8988T (cell line): ENCODE results near the gene PPIG.
"Not testable (repeated sequence)": the region's sequence is repeated elsewhere in the genome, so short reads cannot be mapped to it uniquely, and the experiment has no call there.

Experiments
- DNase-seq: peaks from one replicate; pipeline ENCODE4 v3.0.0; 2011

The PPIG gene

DNA sequence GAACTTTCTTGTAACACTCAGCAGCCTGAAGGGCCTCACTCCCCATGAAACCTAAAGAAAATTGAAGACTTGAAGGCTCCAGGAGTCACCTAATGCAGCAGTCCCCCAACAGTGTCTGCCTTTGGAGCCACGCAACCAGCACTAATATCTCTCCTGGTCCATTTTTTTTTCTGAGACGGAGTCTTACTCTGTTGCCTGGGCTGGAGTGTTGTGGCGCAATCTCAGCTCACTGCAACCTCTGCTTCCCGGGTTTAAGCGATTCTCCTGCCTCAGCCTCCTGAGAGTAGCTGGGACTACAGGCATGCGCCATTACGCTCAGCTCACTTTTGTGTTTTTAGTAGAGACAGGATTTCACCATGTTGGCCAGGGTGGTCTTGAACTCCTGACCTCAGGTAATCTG lies 12.4 kb downstream of the PPIG start:
- not testable (repeated sequence) for DNase-seq

GRCh38 chr2:169598982-169599381 lies 14.8 kb downstream of the PPIG start:
- no peak for DNase-seq

GRCh38 chr2:169599568-169599967 lies 15.4 kb downstream of the PPIG start:
- no peak for DNase-seq

DNA sequence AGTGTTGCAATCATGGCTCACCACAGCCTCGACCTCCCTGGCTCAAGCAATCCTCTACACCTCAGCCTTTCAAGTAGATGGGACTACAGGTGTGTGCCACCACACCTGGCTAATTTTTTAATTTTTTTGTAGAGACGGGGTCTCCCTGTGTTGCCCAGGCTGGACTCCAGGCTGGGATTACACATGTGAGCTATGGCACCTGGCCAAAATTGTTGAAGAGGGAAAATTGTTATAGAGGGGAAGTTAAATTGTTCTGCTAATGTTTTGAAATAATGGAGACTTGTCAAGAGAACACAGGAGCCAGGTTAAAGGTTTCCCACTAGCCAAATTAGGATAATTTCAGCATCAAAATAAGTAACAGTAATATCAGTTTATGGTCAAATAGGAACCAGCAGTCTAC lies 25.1 kb downstream of the PPIG start:
- DNase-seq: no peak

- no peak for DNase-seq
These were observed 29.7 kb downstream of the PPIG start for GRCh38 chr2:169613876-169614275.

- not testable (repeated sequence) for DNase-seq
These were observed 31.8 kb downstream of the PPIG start for GRCh38 chr2:169615982-169616381.

- DNase-seq: no peak
These were observed 35.8 kb downstream of the PPIG start for GRCh38 chr2:169619946-169620345.

DNA sequence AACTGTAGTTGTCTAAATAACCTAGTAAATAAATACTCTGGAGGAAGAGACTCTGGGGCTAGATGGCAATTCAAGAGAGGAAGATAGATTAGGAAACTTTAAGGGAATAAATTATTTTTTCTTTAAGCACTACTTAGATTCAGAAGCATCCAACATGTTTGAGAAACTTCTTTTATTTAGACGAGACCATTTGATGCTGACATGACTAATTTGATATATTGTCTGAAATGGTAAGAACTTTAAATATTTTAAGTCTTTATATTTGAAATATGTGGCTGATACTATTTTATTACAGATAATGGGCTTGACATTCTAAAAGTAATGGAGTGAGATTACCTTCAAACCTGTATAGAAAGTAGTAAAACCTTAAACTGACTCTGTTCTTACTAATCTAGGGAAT lies 36.4 kb downstream of the PPIG start:
- no peak for DNase-seq

- DNase-seq: no peak
These were observed 39.1 kb downstream of the PPIG start for GRCh38 chr2:169623235-169623634.

DNA sequence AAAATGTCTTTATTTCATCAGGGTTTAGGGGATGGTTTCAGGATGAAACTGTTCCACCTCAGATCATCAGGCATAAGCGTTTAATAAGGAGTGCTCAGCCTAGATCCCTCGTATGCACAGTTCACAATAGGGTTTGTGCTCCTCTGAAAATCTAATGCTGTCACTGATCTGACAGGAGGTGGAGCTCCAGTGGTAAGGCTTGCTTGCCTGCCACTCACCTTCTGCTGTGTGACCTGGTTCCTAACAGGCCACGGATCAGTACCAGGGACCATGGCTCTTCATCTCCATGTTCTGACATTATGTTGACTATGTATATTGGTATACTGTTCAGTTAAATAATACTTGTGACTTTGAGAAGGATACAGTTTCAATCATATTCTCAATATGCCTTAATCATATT lies 41.6 kb downstream of the PPIG start:
- DNase-seq: no peak

DNA sequence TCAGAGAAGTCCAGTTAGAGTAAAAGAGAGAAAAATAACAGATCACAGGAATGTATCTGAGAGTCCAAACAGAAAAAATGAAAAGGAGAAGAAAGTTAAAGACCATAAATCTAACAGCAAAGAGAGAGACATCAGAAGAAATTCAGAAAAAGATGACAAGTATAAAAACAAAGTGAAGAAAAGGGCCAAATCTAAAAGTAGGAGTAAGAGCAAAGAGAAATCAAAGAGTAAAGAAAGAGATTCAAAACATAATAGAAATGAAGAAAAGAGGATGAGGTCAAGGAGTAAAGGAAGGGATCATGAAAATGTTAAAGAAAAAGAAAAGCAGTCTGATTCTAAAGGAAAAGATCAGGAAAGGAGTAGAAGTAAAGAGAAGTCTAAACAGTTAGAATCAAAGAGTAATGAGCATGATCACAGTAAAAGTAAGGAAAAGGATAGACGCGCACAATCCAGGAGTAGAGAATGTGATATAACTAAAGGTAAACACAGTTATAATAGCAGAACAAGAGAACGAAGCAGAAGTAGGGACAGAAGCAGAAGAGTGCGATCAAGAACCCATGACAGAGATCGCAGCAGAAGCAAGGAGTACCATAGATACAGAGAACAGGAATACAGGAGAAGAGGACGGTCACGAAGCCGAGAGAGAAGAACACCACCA lies 52.4 kb downstream of the PPIG start:
- no peak for DNase-seq

GRCh38 chr2:169637620-169638019 lies 53.5 kb downstream of the PPIG start:
- DNase-seq: no peak

GRCh38 chr2:169640104-169640503 lies 56.0 kb downstream of the PPIG start:
- DNase-seq: no peak

- no peak for DNase-seq
These were observed 57.3 kb downstream of the PPIG start for GRCh38 chr2:169641464-169641863.

DNA sequence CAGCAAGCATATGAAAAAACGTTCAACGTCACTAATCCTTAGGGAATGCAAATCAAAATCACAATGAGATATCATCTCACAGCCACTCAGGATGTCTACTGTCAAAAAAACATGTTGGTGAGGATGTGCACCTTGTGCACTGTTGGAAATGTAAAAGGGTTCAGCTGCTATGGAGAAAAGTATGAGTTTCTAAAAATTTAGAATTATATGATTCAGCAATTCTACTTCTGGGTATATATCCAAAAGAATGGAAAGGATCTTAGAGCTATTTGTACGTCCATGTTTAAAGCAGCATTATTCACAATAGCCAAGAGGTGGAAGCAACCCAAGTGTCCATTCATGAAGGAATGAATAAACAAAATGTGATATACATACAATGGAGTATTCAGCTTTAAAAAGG lies 60.0 kb downstream of the PPIG start:
- DNase-seq: no peak

GRCh38 chr2:169647496-169647895 lies 63.3 kb downstream of the PPIG start:
- no peak for DNase-seq

GRCh38 chr2:169649278-169649677 lies 65.1 kb downstream of the PPIG start:
- DNase-seq: no peak

- DNase-seq: no peak
These were observed 69.5 kb downstream of the PPIG start for GRCh38 chr2:169653636-169654035.

DNA sequence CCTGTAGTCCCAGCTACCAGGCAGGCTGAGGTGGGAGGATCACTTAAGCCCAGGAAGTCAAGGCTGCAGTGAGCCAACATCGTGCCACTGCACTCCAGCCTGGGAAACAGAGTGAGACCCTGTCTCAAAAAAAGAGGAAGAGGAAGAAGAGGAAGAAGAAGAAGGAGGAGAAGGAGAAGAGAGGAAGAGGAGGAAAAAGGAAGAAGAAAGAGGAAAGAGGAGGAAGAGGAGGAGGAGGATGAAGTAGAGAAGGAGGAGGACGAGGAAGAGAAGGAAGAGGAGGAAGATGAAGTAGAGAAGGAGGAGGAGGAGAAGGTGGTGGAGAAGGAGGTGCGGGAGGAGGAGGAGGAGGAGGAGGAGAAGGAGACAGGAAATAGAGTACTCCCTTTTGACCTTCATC lies 72.0 kb downstream of the PPIG start:
- no peak for DNase-seq

DNA sequence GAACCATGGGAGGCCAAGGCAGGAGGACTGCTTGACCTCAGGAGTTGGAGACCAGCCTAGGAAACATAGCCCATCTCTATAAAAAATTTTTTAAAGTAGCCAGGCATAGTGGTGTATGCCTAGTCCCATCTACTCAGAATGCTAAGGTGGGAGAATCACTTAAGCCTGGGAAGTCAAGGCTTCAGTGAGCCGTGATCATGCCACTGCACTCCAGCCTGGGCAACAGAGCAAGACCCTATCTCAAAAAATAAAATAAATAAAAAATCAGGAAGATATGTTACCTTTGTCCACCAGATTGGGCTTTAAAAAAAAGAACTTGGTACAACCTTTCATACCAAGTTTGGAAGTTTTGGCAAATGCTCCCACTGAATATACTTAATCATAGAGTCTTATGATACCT lies 74.7 kb downstream of the PPIG start:
- DNase-seq: no peak

- DNase-seq: no peak
These were observed 75.2 kb downstream of the PPIG start for GRCh38 chr2:169659320-169659719.

DNA sequence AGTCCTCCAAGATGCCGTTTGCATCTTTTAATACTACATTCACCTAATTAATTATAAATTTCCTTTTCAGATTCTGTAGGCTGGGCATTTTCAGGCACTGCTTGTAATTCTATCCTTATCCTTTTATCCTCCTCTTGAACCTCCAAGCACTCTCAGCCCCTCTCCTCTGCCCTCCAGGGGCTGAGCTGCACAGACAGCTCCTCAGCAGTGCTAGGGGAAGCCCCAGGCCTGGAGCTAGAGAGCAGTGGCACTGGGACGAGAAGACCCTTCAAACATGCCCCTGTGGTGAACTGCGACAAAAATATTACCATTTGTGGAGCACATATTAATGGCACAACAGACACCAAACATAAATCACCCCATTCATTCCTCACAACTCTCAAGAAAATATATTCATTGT lies 77.1 kb downstream of the PPIG start:
- DNase-seq: no peak

GRCh38 chr2:169662744-169663143 lies 78.6 kb downstream of the PPIG start:
- DNase-seq: no peak

- no peak for DNase-seq
These were observed 79.1 kb downstream of the PPIG start for GRCh38 chr2:169663247-169663646.

DNA sequence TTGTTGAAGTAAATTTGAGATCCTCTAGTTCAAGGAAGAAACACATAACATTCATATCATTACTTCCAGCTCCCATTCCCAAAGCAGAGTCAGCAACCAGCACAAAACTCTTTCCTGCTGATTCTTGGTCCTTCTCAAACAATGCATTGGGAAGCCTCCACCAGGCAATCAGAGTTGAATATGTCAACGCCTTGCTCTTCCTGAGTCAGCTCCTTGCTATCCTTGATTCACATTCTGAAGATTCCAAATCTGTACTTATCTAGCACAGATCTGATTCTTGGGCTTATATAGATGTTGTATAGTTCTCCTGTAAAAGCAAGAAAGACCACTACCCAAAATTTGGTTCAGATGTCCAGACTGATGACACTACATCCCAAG lies 80.4 kb downstream of the PPIG start:
- DNase-seq: no peak
